Mesenchymal stem cell (in vitro differentiated cells and primary cell): ENCODE data around the gene WSB2.
"Not testable (repeated sequence)": the region's sequence is repeated elsewhere in the genome, so short reads cannot be mapped to it uniquely, and the experiment has no call there.

ENCODE experiments used
- DNase-seq: peaks from one replicate; pipeline ENCODE4 v3.0.0-alpha.2; 2013
- H2AFZ ChIP-seq: one replicate; pipeline ENCODE4 v1.6.1; 2013; ENCODE audit warnings: low read depth, mild to moderate bottlenecking, control low read depth, inconsistent platforms, low read length, moderate library complexity
- H2AK5ac ChIP-seq: 2 replicates; pipeline ENCODE4 v1.6.1; 2013; ENCODE audit warnings: low read length, moderate library complexity, mild to moderate bottlenecking, inconsistent platforms; ENCODE audit not compliant: severe bottlenecking
- H2BK120ac ChIP-seq: one replicate; pipeline ENCODE4 v1.6.1; 2013; ENCODE audit warnings: low read depth, mild to moderate bottlenecking, inconsistent platforms, low read length, moderate library complexity
- H2BK12ac ChIP-seq, 2 experiments: one replicate each; pipeline ENCODE4 v1.6.1; 2013; ENCODE audit warnings: inconsistent platforms in 2 of 2, low read length in 2 of 2, mild to moderate bottlenecking in 2 of 2, moderate library complexity in 2 of 2, control low read depth in 1 of 2
- H2BK15ac ChIP-seq: one replicate; pipeline ENCODE4 v1.6.1; 2013; ENCODE audit warnings: mild to moderate bottlenecking, low read depth, inconsistent platforms; ENCODE audit not compliant: poor library complexity, severe bottlenecking
- H2BK5ac ChIP-seq: 2 replicates; pipeline ENCODE4 v1.6.1; 2013; ENCODE audit warnings: low read depth, mild to moderate bottlenecking, low read length, control low read depth, inconsistent platforms; ENCODE audit not compliant: poor library complexity, severe bottlenecking
- H3K14ac ChIP-seq, 2 experiments: one replicate each; pipeline ENCODE4 v1.6.1; 2013; ENCODE audit warnings: inconsistent platforms in 2 of 2, low read length in 2 of 2, control low read depth in 1 of 2, mild to moderate bottlenecking in 1 of 2, moderate library complexity in 1 of 2
- H3K18ac ChIP-seq, 2 experiments: one replicate each; pipeline ENCODE4 v1.6.1; 2013; ENCODE audit warnings: inconsistent platforms in 2 of 2, low read length in 2 of 2, control low read depth in 1 of 2, low read depth in 1 of 2, mild to moderate bottlenecking in 1 of 2
- H3K23ac ChIP-seq, 2 experiments: one replicate each; pipeline ENCODE4 v1.6.1; 2013; ENCODE audit warnings: inconsistent platforms in 2 of 2, low read length in 2 of 2, mild to moderate bottlenecking in 2 of 2, moderate library complexity in 2 of 2, control low read depth in 1 of 2
- H3K27ac ChIP-seq: 2 replicates; pipeline ENCODE4 v1.5.1; 2013; ENCODE audit warnings: mild to moderate bottlenecking, moderate library complexity, low read length, control low read depth, inconsistent platforms; ENCODE audit not compliant: poor library complexity, severe bottlenecking
- H3K27me3 ChIP-seq, 2 experiments: 2 replicates each; pipeline versions ENCODE4 v1.6.1 to v1.7.0; 2013; ENCODE audit warnings: low read length in 2 of 2, mild to moderate bottlenecking in 2 of 2, moderate library complexity in 2 of 2, control low read depth in 1 of 2, inconsistent platforms in 1 of 2; ENCODE audit not compliant: control insufficient read depth in 1 of 2, insufficient read depth in 1 of 2
- H3K36me3 ChIP-seq, 2 experiments: 2 replicates each; pipeline versions ENCODE4 v1.6.1 to v1.7.0; 2013; ENCODE audit warnings: low read length in 2 of 2, control low read depth in 1 of 2, inconsistent platforms in 1 of 2, low read depth in 1 of 2, mild to moderate bottlenecking in 1 of 2; ENCODE audit not compliant: insufficient read depth in 2 of 2, control insufficient read depth in 1 of 2
- H3K4ac ChIP-seq, 2 experiments: one replicate each; pipeline ENCODE4 v1.6.1; 2013; ENCODE audit warnings: inconsistent platforms in 2 of 2, low read length in 2 of 2, mild to moderate bottlenecking in 2 of 2, moderate library complexity in 2 of 2, control low read depth in 1 of 2, low read depth in 1 of 2
- H3K4me1 ChIP-seq: 2 replicates; pipeline ENCODE4 v1.6.1; 2013; ENCODE audit warnings: low read depth, low read length, control low read depth; ENCODE audit not compliant: control insufficient read depth, insufficient read depth
- H3K4me2 ChIP-seq: 2 replicates; pipeline ENCODE4 v1.6.1; 2013; ENCODE audit warnings: low read length, mild to moderate bottlenecking, inconsistent platforms; ENCODE audit not compliant: poor library complexity, severe bottlenecking
- H3K4me3 ChIP-seq, 2 experiments: 2 replicates each; pipeline versions ENCODE4 v1.5.1 to v1.7.0; 2013; ENCODE audit warnings: low read length in 2 of 2, mild to moderate bottlenecking in 2 of 2, control low read depth in 1 of 2, low read depth in 1 of 2; ENCODE audit not compliant: insufficient read depth in 1 of 2
- H3K79me1 ChIP-seq: replicated peaks from 2 replicates; pipeline ENCODE4 v1.6.1; 2013; ENCODE audit warnings: mild to moderate bottlenecking, control low read depth, low read length, inconsistent platforms; ENCODE audit not compliant: poor library complexity, severe bottlenecking
- H3K9ac ChIP-seq: 2 replicates; pipeline ENCODE4 v1.7.0; 2013; ENCODE audit warnings: mild to moderate bottlenecking, low read length, moderate library complexity
- H3K9me3 ChIP-seq: 2 replicates; pipeline ENCODE4 v1.7.0; 2013; ENCODE audit warnings: mild to moderate bottlenecking, low read length; ENCODE audit not compliant: control insufficient read depth
- H4K8ac ChIP-seq: one replicate; pipeline ENCODE4 v1.6.1; 2013; ENCODE audit warnings: inconsistent platforms, mild to moderate bottlenecking, low read length, moderate library complexity
- H4K91ac ChIP-seq: one replicate; pipeline ENCODE4 v1.6.1; 2013; ENCODE audit warnings: mild to moderate bottlenecking, low read length, inconsistent platforms
- WGBS: methylation state at CpG from one replicate; pipeline ENCODE4 v1.1.7; 2013; ENCODE audit warnings: mixed read lengths; 5-methylcytosine and 5-hydroxymethylcytosine counted together

Gene WSB2

DNA sequence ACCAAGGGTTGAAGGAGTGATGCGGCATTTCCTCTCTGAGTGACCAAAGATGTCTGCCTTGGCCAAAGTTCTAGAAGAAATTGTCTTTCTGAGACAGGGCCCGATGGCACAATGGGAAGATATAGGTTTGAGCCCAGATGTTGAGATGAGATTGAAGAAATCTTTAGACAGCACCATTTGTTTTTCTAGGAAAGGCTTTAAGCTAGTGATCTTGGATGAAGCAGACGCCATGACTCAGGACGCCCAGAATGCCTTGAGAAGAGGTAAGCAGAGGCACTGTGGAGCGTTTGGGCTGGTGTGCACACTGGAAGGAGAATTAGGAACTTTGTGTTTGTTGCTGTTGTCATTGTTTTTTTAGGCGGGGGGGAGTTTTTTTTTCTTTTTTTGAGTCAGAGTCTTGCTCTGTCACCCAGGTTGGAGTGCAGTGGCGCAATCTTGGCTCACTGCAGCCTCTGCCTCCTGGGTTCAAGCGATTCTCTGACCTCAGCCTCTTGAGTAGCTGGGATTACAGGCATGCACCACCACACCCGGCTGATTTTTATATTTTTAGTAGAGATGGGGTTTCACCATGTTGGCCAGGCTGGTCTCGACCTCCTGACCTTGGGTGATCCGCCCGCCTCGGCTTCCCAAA lies 38.8 kb downstream of the WSB2 start:
- not testable (repeated sequence) for H2BK12ac ChIP-seq, H4K8ac ChIP-seq, H2AK5ac ChIP-seq, H3K27ac ChIP-seq, H3K4me3 ChIP-seq, H3K14ac ChIP-seq, H3K9me3 ChIP-seq, H3K4me2 ChIP-seq, H3K4ac ChIP-seq, H3K9ac ChIP-seq, H4K91ac ChIP-seq, H2BK120ac ChIP-seq, H2AFZ ChIP-seq, H2BK15ac ChIP-seq, H3K27me3 ChIP-seq, H3K18ac ChIP-seq, H3K4me1 ChIP-seq, H3K23ac ChIP-seq, DNase-seq, H2BK5ac ChIP-seq
- H3K36me3 ChIP-seq: peaks cover 29 to 56% of the 10 kb centered on the region in 2 experiments
- WGBS: over 99% methylated on average over 13 of the region's 13 CpGs
- peaks cover 20% of the 10 kb centered on the region for H3K79me1 ChIP-seq

DNA sequence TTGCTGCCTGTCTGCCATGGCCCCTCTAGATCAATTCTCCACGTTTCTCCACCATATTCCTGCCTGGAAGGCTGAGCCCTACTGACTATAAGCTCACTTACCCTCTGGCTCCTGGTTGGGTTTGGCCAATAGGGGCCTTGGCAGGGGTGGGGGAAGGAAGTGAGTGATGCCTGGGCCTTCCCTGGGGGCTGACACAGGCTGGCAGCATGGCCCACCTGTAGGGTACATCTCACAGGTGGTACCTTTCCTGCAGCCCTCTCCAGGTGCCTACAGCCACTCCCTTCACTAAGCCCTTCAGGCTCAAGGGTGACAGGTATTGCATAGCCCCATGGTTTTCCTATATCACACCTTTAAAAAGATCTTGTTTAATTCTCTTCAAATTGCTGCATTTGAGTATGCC lies 40.9 kb downstream of the WSB2 start:
- no CpG with 5 or more reads among the region's 1 CpG for WGBS

DNA sequence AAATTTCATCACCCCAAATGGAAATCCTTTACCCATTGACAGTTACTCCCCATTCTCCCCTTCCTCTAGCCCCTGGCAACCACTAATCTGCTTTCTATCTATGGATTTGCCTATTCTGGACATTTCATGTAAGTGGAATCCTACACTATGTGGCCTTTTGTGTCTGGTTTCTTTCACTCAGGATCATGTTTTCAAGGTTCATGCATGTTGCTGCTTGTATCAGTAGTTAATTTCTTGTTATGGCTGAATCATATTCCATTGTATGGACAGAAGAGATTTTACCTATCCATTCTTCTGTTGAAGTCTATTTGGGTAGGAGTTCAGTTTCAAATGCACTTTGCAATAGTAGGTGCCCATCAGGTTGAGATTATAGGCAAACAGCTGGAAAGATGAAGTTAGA lies 43.1 kb downstream of the WSB2 start:
- no peak overlapping the region for H3K27ac ChIP-seq
- peaks cover 11 to 32% of the 10 kb centered on the region in 2 experiments for H3K36me3 ChIP-seq
- no peak overlapping the region for H3K9ac ChIP-seq
- no peak overlapping the region for H2AFZ ChIP-seq
- H3K4me1 ChIP-seq: peaks cover 2% of the 10 kb centered on the region
- H3K14ac ChIP-seq: no peak overlapping the region
- H2BK120ac ChIP-seq: no peak overlapping the region
- H3K23ac ChIP-seq: no peak overlapping the region
- no peak overlapping the region for H4K8ac ChIP-seq
- no peak overlapping the region for H3K4ac ChIP-seq
- H2BK5ac ChIP-seq: no peak overlapping the region
- H2AK5ac ChIP-seq: no peak overlapping the region
- no peak overlapping the region for H2BK12ac ChIP-seq
- H3K18ac ChIP-seq: no peak overlapping the region
- no peak overlapping the region for H2BK15ac ChIP-seq
- no peak overlapping the region for H4K91ac ChIP-seq
- peak overlapping the region in 1 of 2 experiments; percentile 92 for H3K4me3 ChIP-seq
- H3K79me1 ChIP-seq: peaks cover 23% of the 10 kb centered on the region
- DNase-seq: no peak
- no peaks in the 10 kb centered on the region for H3K27me3 ChIP-seq
- no peaks in the 10 kb centered on the region for H3K9me3 ChIP-seq
- no peak overlapping the region for H3K4me2 ChIP-seq

More for the DNA sequence above, 40.9 kb downstream of the WSB2 start:
- H4K91ac ChIP-seq: no peak overlapping the region
- H2AK5ac ChIP-seq: no peak overlapping the region
- H3K4me3 ChIP-seq: no peak overlapping the region
- H2BK15ac ChIP-seq: no peak overlapping the region
- H3K27ac ChIP-seq: no peak overlapping the region
- H2BK5ac ChIP-seq: no peak overlapping the region
- no peaks in the 10 kb centered on the region for H3K27me3 ChIP-seq
- no peak overlapping the region for H3K4me2 ChIP-seq
- no peak overlapping the region for H4K8ac ChIP-seq
- H3K4me1 ChIP-seq: peaks cover 2% of the 10 kb centered on the region
- no peak overlapping the region for H2BK12ac ChIP-seq
- H3K36me3 ChIP-seq: peaks cover 14 to 35% of the 10 kb centered on the region in 2 experiments
- no peak overlapping the region for H3K23ac ChIP-seq
- H3K18ac ChIP-seq: no peak overlapping the region
- peaks cover 23% of the 10 kb centered on the region for H3K79me1 ChIP-seq
- no peak for DNase-seq
- H3K4ac ChIP-seq: no peak overlapping the region
- no peaks in the 10 kb centered on the region for H3K9me3 ChIP-seq
- H2AFZ ChIP-seq: no peak overlapping the region
- H3K14ac ChIP-seq: no peak overlapping the region
- no peak overlapping the region for H3K9ac ChIP-seq
- no peak overlapping the region for H2BK120ac ChIP-seq

DNA sequence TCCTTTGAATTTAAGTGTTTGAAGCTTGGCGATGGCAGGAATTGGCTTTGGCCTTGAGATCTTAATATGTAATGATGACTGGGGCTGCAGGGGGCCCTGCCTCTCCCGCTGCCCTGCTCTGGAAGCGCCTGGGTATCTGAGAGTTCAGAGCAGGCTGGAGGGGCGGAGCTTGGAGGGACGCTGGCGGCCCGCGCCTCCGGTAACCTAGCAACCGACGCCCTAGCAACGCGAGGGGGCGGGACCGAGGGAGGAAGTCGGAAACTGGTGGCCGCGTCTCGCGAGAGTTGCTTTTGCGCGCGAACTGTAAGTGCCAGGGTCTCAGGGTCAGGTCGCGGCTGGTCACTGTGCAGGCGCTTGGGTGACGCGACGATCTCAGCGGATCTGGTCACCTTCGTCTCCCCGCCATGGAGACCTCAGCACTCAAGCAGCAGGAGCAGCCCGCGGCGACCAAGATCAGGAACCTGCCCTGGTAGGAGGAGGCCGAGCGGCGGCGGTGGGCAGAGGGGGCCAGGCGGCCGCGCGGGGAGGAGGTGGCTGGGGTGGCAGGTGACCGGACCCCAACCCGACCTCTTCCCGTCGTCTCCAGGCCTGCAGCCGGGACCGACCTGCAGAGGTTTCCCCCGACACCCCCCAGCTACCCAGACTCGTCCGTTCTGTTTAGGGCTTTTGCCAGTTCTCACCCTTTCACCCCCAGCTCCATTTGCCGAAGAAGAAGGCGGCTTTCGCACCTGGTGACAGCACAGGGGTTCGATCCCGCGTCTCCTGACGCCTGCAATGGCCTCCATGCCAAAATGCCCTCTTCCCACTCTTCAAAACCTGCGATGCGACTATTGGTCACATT lies 44.3 kb downstream of the WSB2 start, which contains the start of gene RFC5:
TSS of gene RFC5 (plus strand) at position 280 of the 841 bp plus-strand sequence. CDS start at position 405, 125 bp downstream.
- peak within 1 kb of the TSS; percentile 65 to 86 for H3K18ac ChIP-seq
- H3K36me3 ChIP-seq: peaks cover 8 to 22% of the 10 kb centered on the region in 2 experiments
- H3K9ac ChIP-seq: peak within 1 kb of the TSS; percentile 93
- peaks cover 18% of the 10 kb centered on the region for H3K79me1 ChIP-seq
- no peak within 1 kb of the TSS for H2AK5ac ChIP-seq
- WGBS: under 1% methylated on average over 57 of the region's 61 CpGs
- peaks cover 2% of the 10 kb centered on the region for H3K4me1 ChIP-seq
- H2BK15ac ChIP-seq: no peak within 1 kb of the TSS
- H2BK12ac ChIP-seq: no peak within 1 kb of the TSS
- peak within 1 kb of the TSS; percentile 58 for H4K8ac ChIP-seq
- H3K27me3 ChIP-seq: no peaks in the 10 kb centered on the region
- peak within 1 kb of the TSS; percentile 15 to 34 for H3K4ac ChIP-seq
- DNase-seq: peak; percentile 96
- H2BK120ac ChIP-seq: no peak within 1 kb of the TSS
- H3K27ac ChIP-seq: no peak within 1 kb of the TSS
- H3K23ac ChIP-seq: no peak within 1 kb of the TSS
- peak within 1 kb of the TSS; percentile 23 for H4K91ac ChIP-seq
- H2BK5ac ChIP-seq: no peak within 1 kb of the TSS
- peak within 1 kb of the TSS; percentile 80 to 92 for H3K4me3 ChIP-seq
- H3K4me2 ChIP-seq: peak within 1 kb of the TSS; percentile 81
- H3K14ac ChIP-seq: no peak within 1 kb of the TSS
- no peaks in the 10 kb centered on the region for H3K9me3 ChIP-seq
- peak within 1 kb of the TSS; percentile 84 for H2AFZ ChIP-seq
